GM12878 (cell line): Measurements from ENCODE around the gene FAM163A. TPM values are rescaled to one million over a fixed set of nuclear protein-coding genes. Genes with fewer than 3 reads are reported as not detected.

ENCODE experiments used
- ATAC-seq: fragments of 200-7000 bp; cut with Tn5 transposase; 3 replicates; pipeline ENCODE4 v1.9.1; 2020; ENCODE audit warnings: mild to moderate bottlenecking, moderate library complexity
- BruUV-seq: library from RNA; stranded (reverse); fragments of 400-500 nt; replicated peaks from 2 replicates; lab custom pipeline; 2021; lab: Mats Ljungman, UMichigan
- CTCF ChIA-PET: fragments of 300-600 bp; sonication (Branson Sonifier 250); formaldehyde crosslinking; extraction: SDS; loops from one replicate; lab custom pipeline; 2021; ENCODE audit warnings: inconsistent platforms; lab: Yijun Ruan, JAX
- POLR2A ChIA-PET: fragments of 350-600 bp; formaldehyde crosslinking; extraction: SDS; loops from one replicate; lab custom pipeline; 2021; ENCODE audit warnings: inconsistent platforms; lab: Charles Lee
- RAD21 ChIA-PET: fragments of 300-600 bp; sonication (Branson Sonifier 250); formaldehyde crosslinking; loops from one replicate; lab custom pipeline; 2023; ENCODE audit warnings: antibody characterized with exemption; ENCODE audit not compliant: unreplicated experiment; lab: Charles Lee
- SMC1A ChIA-PET: fragments of 300-600 bp; sonication (Branson Sonifier 250); formaldehyde crosslinking; loops from one replicate; lab custom pipeline; 2023; ENCODE audit not compliant: unreplicated experiment, uncharacterized antibody; lab: Charles Lee
- DNase-seq: peaks from one replicate; pipeline ENCODE4 v3.0.0-alpha.2; 2011; ENCODE audit warnings: low read depth, low spot score
- FAIRE-seq: peaks from 3 replicates; lab custom pipeline; 2011; peaks lifted over from hg19 to GRCh38; lab: Jason Lieb, UNC
- H2AFZ ChIP-seq: 2 replicates; pipeline ENCODE4 v1.6.0; 2011; ENCODE audit warnings: low read depth, low read length, control low read depth; ENCODE audit not compliant: control insufficient read depth
- H3K27ac ChIP-seq: 2 replicates; pipeline ENCODE4 v1.5.1; 2011; ENCODE audit warnings: control low read depth; ENCODE audit not compliant: control insufficient read depth, insufficient read depth
- H3K27me3 ChIP-seq, 2 experiments: replicated peaks in 1 of 2; 2 replicates each; pipeline versions ENCODE4 v1.6.0 to v1.6.1; 2011; ENCODE audit warnings: low read length in 1 of 2; ENCODE audit not compliant: control insufficient read depth in 2 of 2, insufficient read depth in 2 of 2
- H3K36me3 ChIP-seq, 2 experiments: 2 replicates each; pipeline ENCODE4 v1.5.1; 2011; ENCODE audit warnings: low read length in 1 of 2; ENCODE audit not compliant: control insufficient read depth in 2 of 2, insufficient read depth in 2 of 2
- H3K4me1 ChIP-seq: 2 replicates; pipeline ENCODE4 v1.6.1; 2011; ENCODE audit warnings: mild to moderate bottlenecking, low read length, moderate library complexity, mixed read lengths; ENCODE audit not compliant: control insufficient read depth, insufficient read depth
- H3K4me2 ChIP-seq: 2 replicates; pipeline ENCODE4 v1.6.0; 2011; ENCODE audit warnings: control low read depth; ENCODE audit not compliant: control insufficient read depth, insufficient read depth
- H3K4me3 ChIP-seq: fragments of 200-600 bp; sonication (generic); 2 replicates; pipeline ENCODE4 v1.5.1; 2016
- H3K79me2 ChIP-seq: 2 replicates; pipeline ENCODE4 v1.6.0; 2011; ENCODE audit warnings: low read length; ENCODE audit not compliant: control insufficient read depth, insufficient read depth
- H3K9ac ChIP-seq: 2 replicates; pipeline ENCODE4 v1.8.0; 2011; ENCODE audit warnings: low read length, control low read depth, mixed read lengths; ENCODE audit not compliant: control insufficient read depth, insufficient read depth
- H3K9me3 ChIP-seq: replicated peaks from 3 replicates; pipeline ENCODE4 v1.5.1; 2011; ENCODE audit warnings: mild to moderate bottlenecking, low read length; ENCODE audit not compliant: control insufficient read depth, insufficient read depth
- H4K20me1 ChIP-seq: 2 replicates; pipeline ENCODE4 v1.6.0; 2011; ENCODE audit not compliant: control insufficient read depth, insufficient read depth
- CHD2 ChIP-seq: IDR thresholded peaks from 2 replicates; pipeline ENCODE4 v1.6.1; 2011; ENCODE audit warnings: low read depth, low read length, improper control_type of control experiment, borderline replicate concordance
- HDGF ChIP-seq: fragments of 450-650 bp; IDR thresholded peaks from 2 replicates; pipeline ENCODE4 v1.6.1; 2016; ENCODE audit warnings: antibody characterized with exemption
- SMARCA5 ChIP-seq: fragments of 450-650 bp; IDR thresholded peaks from 2 replicates; pipeline ENCODE4 v1.6.1; 2017; ENCODE audit warnings: mild to moderate bottlenecking
- STAT3 ChIP-seq: IDR thresholded peaks from 2 replicates; pipeline ENCODE4 v1.6.1; 2011; ENCODE audit warnings: low read depth, low read length, improper control_type of control experiment
- ZBTB4 ChIP-seq: fragments of 450-650 bp; formaldehyde crosslinking; IDR thresholded peaks from 2 replicates; pipeline ENCODE4 v1.4.0; 2022; ENCODE audit warnings: mild to moderate bottlenecking, moderate library complexity
- WGBS: methylation state at CpG from one replicate; pipeline ENCODE4 v1.1.6; 2016; ENCODE audit warnings: low lambda C conversion rate; ENCODE audit not compliant: insufficient replicate concordance, insufficient coverage; ENCODE audit errors: missing lambda C conversion rate; 5-methylcytosine and 5-hydroxymethylcytosine counted together
- in situ Hi-C: fragments of 300-500 bp; cut with MboI; formaldehyde crosslinking; loops from 9 replicates; pipeline ENCODE4 v1.14.3; 2018; ENCODE audit warnings: mixed read lengths
- intact Hi-C: fragments of 100-400 bp; cut with micrococcal nuclease; formaldehyde crosslinking; loops from one replicate; pipeline ENCODE4 v1.14.2; 2022; ENCODE audit not compliant: unreplicated experiment
- polyA plus RNA-seq, 11 experiments: library from polyadenylated mRNA; depleted of rRNA in 4 of 11; unstranded in 6 of 11; stranded (reverse) in 5 of 11; fragments of >200 nt; fragmentation: Nextera tagmentation in 4 of 11; fragmentation: Illumina TruSeq in 1 of 11; extraction: Ambion mirVana in 4 of 11; extraction: Trizol in 1 of 11; gene quantifications; 1 replicate in 1 of 11; 2 replicates in 10 of 11; pipeline versions ENCODE4 v1.2.1 to v1.2.3, GENCODE V29; 2011 to 2016; ENCODE audit warnings: inconsistent platforms in 2 of 11, missing spikeins in 2 of 11, low read depth in 1 of 11
- total RNA-seq, 4 experiments: library from RNA; depleted of rRNA in 3 of 4; stranded (reverse); fragments of >200 nt in 3 of 4; fragmentation: Illumina TruSeq in 1 of 4; extraction: Trizol in 1 of 4; gene quantifications; 2 replicates each; pipeline versions ENCODE4 v1.2.1 to v1.2.3, GENCODE V29; 2013 to 2021

Gene FAM163A
- total and polyA plus RNA-seq, 10 of the 15 experiments (the other 5 are each of a cell fraction or from before 2014, with no cell fraction given): not detected

DNA sequence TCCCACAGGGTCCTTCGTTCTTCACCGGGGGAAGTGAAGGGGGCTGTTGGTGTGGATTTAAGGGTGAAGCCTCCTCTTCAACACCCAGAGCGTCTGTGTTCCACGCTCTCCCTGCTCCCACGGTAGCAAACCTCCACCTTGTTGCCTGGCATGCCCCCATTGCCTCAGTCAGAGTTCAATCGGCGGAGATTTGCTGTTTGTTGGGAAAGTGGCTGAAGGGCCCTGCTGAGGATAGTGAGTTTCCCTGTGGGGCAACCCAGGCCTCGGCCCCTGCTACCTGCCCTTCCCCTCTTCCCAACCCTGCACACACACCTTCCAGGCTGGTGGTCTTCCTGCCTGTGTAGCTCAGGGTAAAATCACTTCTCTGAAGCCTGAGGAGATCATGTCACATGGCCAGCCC, 74.0 kb downstream of the FAM163A start:
- no peak overlapping the region for H2AFZ ChIP-seq
- H3K4me3 ChIP-seq: no peak overlapping the region
- no TSS peak for BruUV-seq
- H3K4me2 ChIP-seq: no peak overlapping the region
- H3K9me3 ChIP-seq: no peaks in the 10 kb centered on the region
- no peak for ATAC-seq
- no peaks in the 10 kb centered on the region for H3K36me3 ChIP-seq
- peaks cover 10% of the 10 kb centered on the region for H3K4me1 ChIP-seq
- SMC1A ChIA-PET: interaction anchor here (10.8 kb wide), 1 partner anchor 114 kb away, joined by 295 read pairs; no protein-coding TSS in a partner anchor
- FAIRE-seq: no peak
- CTCF ChIA-PET: interaction anchor here (0.9 to 19.2 kb wide), 3 partner anchors 8 to 108 kb away, joined by 3 to 938 read pairs (median 84); no protein-coding TSS in a partner anchor
- no peak overlapping the region for H3K27ac ChIP-seq
- peaks cover 2 to 8% of the 10 kb centered on the region in 2 experiments for H3K27me3 ChIP-seq
- no peak for DNase-seq
- no peaks in the 10 kb centered on the region for H3K79me2 ChIP-seq
- RAD21 ChIA-PET: interaction anchor here (1.3 to 13.1 kb wide), 2 partner anchors 111 kb away, joined by 4 to 474 read pairs; no protein-coding TSS in a partner anchor
- WGBS: 52% methylated on average over 8 of the region's 8 CpGs
- no peaks in the 10 kb centered on the region for H4K20me1 ChIP-seq
- intact Hi-C loops: no loop called here
- in situ Hi-C loops: loop anchor here (25.0 kb wide), 1 partner anchor 730 kb away; the partner anchor contains the start of gene TOR3A
- H3K9ac ChIP-seq: no peak overlapping the region
- TF ChIP-seq ZBTB4: no peak
- no peak for TF ChIP-seq SMARCA5
- POLR2A ChIA-PET: no interaction called here

DNA sequence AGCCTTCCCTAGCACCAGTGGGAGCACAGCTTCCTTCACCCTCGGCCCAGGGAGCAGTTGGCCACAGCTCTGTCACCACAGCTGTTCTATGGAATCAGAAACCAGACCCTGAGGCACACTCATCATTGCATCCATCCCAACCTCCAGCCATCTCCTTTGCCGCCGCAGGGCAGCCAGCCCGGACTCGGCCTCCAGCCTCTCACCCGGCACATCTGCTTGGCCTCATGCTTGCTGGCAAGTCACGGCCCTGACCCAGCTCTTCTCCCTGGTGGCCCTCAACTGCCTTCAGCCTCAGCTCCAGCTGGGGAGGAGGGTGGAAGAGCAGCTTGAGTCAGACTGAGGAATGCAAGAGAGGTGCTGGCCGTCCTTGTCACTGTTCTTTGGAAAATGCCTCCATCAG, 74.7 kb downstream of the FAM163A start:
- ChIA-PET CTCF (interaction anchor here (1.5 to 19.2 kb wide), 3 partner anchors 8 to 362 kb away, joined by 4 to 938 read pairs (median 84); no protein-coding TSS in a partner anchor), SMC1A (interaction anchor here (1.0 to 2.9 kb wide), 2 partner anchors 7 to 112 kb away, joined by 4 to 16 read pairs; no protein-coding TSS in a partner anchor)

More for the DNA sequence above, 74.7 kb downstream of the FAM163A start:
- Histone ChIP-seq H3K27ac (no peak overlapping the region), H3K36me3 (no peaks in the 10 kb centered on the region), H3K27me3 (peaks cover 2 to 8% of the 10 kb centered on the region in 2 experiments), H3K9ac (no peak overlapping the region), H3K4me3 (no peak overlapping the region), H3K4me2 (no peak overlapping the region), H3K9me3 (no peaks in the 10 kb centered on the region), H3K79me2 (no peaks in the 10 kb centered on the region), H2AFZ (no peak overlapping the region), H4K20me1 (no peaks in the 10 kb centered on the region), H3K4me1 (peaks cover 10% of the 10 kb centered on the region)
- DNase-seq: no peak
- BruUV-seq: no TSS peak
- ChIA-PET POLR2A (no interaction called here), RAD21 (interaction anchor here (1.3 to 2.5 kb wide), 2 partner anchors 8 to 111 kb away, joined by 4 to 8 read pairs; no protein-coding TSS in a partner anchor)
- no peak for TF ChIP-seq HDGF
- no peak for TF ChIP-seq STAT3
- TF ChIP-seq CHD2: no peak
- no peak for ATAC-seq
- in situ Hi-C loops: loop anchor here (25.0 kb wide), 1 partner anchor 730 kb away; the partner anchor contains the start of gene TOR3A
- WGBS: 41% methylated on average over 8 of the region's 8 CpGs
- intact Hi-C loops: no loop called here
- no peak for FAIRE-seq
